Adrenal gland (tissue), 12 donors: ENCODE measurements around the gene PRDM16. TPM values are rescaled to one million over a fixed set of nuclear protein-coding genes. Genes with fewer than 3 reads are reported as not detected.
A peak's percentile ranks its signal among the peaks of the same experiment; 100 is the strongest.

Source experiments
- DNase-seq, 7 donors: peaks; one replicate each; pipeline ENCODE4 v3.0.0-alpha.2; 2019 to 2020
- H3K27ac ChIP-seq, 5 donors: fragments of 200-600 bp; sonication (generic) in 4 of 5; 1 replicate in 3 of 5; 2 replicates in 2 of 5; pipeline versions ENCODE4 v1.5.1 to v1.8.0; 2016 to 2020; ENCODE audit warnings: mild to moderate bottlenecking in 1 of 5
- H3K27me3 ChIP-seq: fragments of 200-600 bp; 2 replicates; pipeline ENCODE4 v1.8.0; 2021
- H3K36me3 ChIP-seq, 2 donors: fragments of 200-600 bp; replicated peaks in 1 of 2; 1 replicate in 1 of 2; 2 replicates in 1 of 2; pipeline versions ENCODE4 v1.5.1 to v1.8.0; 2018 to 2022
- H3K4me1 ChIP-seq, 2 donors: fragments of 200-600 bp; replicated peaks in 1 of 2; 1 replicate in 1 of 2; 2 replicates in 1 of 2; pipeline versions ENCODE4 v1.5.1 to v1.8.0; 2018 to 2021
- H3K4me3 ChIP-seq, 4 donors: fragments of 200-600 bp; sonication (generic) in 3 of 4; one replicate each; pipeline ENCODE4 v1.5.1; 2016 to 2018
- H3K9me3 ChIP-seq, 3 donors: fragments of 200-600 bp; sonication (generic) in 1 of 3; replicated peaks in 1 of 3; 1 replicate in 2 of 3; 2 replicates in 1 of 3; pipeline versions ENCODE4 v1.5.1 to v1.8.0; 2016 to 2021
- CTCF ChIP-seq, 6 experiments: fragments of 450-650 bp in 4 of 6; fragments of 200-600 bp in 2 of 6; sonication (generic) in 1 of 6; IDR thresholded peaks; 1 replicate in 5 of 6; 2 replicates in 1 of 6; pipeline versions ENCODE4 v1.5.1 to v1.8.0; 2016 to 2021; ENCODE audit warnings: antibody characterized with exemption in 6 of 6, mild to moderate bottlenecking in 2 of 6, moderate library complexity in 1 of 6
- POLR2A ChIP-seq, 2 donors: fragments of 450-650 bp; IDR thresholded peaks; one replicate each; pipeline ENCODE4 v1.6.1; 2017; ENCODE audit warnings: antibody characterized with exemption in 2 of 2, mild to moderate bottlenecking in 2 of 2, moderate library complexity in 1 of 2
- WGBS, 4 donors: extraction: QIAGEN DNeasy Blood & Tissue Kit in 2 of 4; methylation state at CpG; one replicate each; pipeline versions ENCODE4 v1.1.5 to v1.1.7; 2013 to 2017; 5-methylcytosine and 5-hydroxymethylcytosine counted together
- intact Hi-C, 2 donors: fragments of 100-400 bp; cut with DNase I; formaldehyde crosslinking; loops; one replicate each; pipeline versions ENCODE4 v1.14.1 to v1.15.0; 2022 to 2023
- polyA plus RNA-seq, 3 donors: library from polyadenylated mRNA; stranded (reverse); fragments of 200-250 nt in 2 of 3; fragments of 350-450 nt in 1 of 3; fragmentation: Illumina TruSeq in 1 of 3; extraction: RNeasy Lipid Tissue Mini Kit (QIAGEN cat#74804) in 1 of 3; gene quantifications; one replicate each; pipeline ENCODE4 v1.2.3, GENCODE V29; 2013 to 2014
- total RNA-seq, 9 donors: library from RNA; depleted of rRNA in 4 of 9; stranded (reverse); fragments of >200 nt in 4 of 9; fragments of 120-200 nt in 1 of 9; fragmentation: NEBNext Ultra II Directional in 1 of 9; extraction: Animal tissue kit (Norgen Biotek cat#: 25700) in 1 of 9; gene quantifications; one replicate each; pipeline versions ENCODE4 v1.1.0 to v1.2.4, GENCODE V29; 2013 to 2023
- donor health status: healthy with polysubstance abuse.
- donor health status: Bipolar disorder and iron deficiency.
- donor health status: DM: yes; HTN: yes; CAD: no.
- donor health status: DM: no; HTN: no; CAD: no.
- donor health status: DM: no; HTN: no; CAD: no.
- donor health status: DM: yes; HTN: yes; CAD: no.

Gene PRDM16
- total and polyA plus RNA-seq, 12 donors, result 0.04 to 2.8 (median 0.61) TPM; not detected in 1

- DNase-seq, result no peak
- intact Hi-C loops, result loop anchor here in 1 of 2 donors (5.0 kb wide), 1 partner anchor 405 kb away; no protein-coding TSS in a partner anchor
- TF ChIP-seq POLR2A (IDR thresholded peaks at IDR 0.05) (no peak), CTCF (IDR thresholded peaks at IDR 0.05) (peak in 1 of 6 experiments; percentile 17)
- Histone ChIP-seq H3K4me3 (no peak overlapping the region), H3K9me3 (no peaks in the 10 kb centered on the region), H3K4me1 (no peaks in the 10 kb centered on the region), H3K36me3 (no peaks in the 10 kb centered on the region), H3K27me3 (peaks cover 9% of the 10 kb centered on the region), H3K27ac (no peak overlapping the region)
- 80 to 84% (median 83%) methylated on average over 6 of the region's 6 CpGs for WGBS, 4 donors
Observed at GRCh38 chr1:3417082-3417739, 348.2 kb downstream of the PRDM16 start.

GRCh38 chr1:3417934-3418333 lies 348.9 kb downstream of the PRDM16 start:
- 80 to 91% (median 84%) methylated on average over 2 to 9 of the region's 9 CpGs for WGBS, 4 donors
- intact Hi-C loops, result loop anchor here in 1 of 2 donors (5.0 kb wide), 1 partner anchor 406 kb away; no protein-coding TSS in a partner anchor
- Histone ChIP-seq H3K27ac (no peak overlapping the region), H3K9me3 (no peaks in the 10 kb centered on the region), H3K27me3 (peaks cover 4% of the 10 kb centered on the region), H3K4me3 (no peak overlapping the region), H3K36me3 (no peaks in the 10 kb centered on the region), H3K4me1 (no peaks in the 10 kb centered on the region)
- TF ChIP-seq POLR2A (IDR thresholded peaks at IDR 0.05) (no peak), CTCF (IDR thresholded peaks at IDR 0.05) (no peak)
- no peak for DNase-seq

GRCh38 chr1:3418600-3418999 lies 349.6 kb downstream of the PRDM16 start:
- intact Hi-C loops, result loop anchor here in 1 of 2 donors (5.0 kb wide), 1 partner anchor 406 kb away; no protein-coding TSS in a partner anchor
- 79 to 94% (median 83%) methylated on average over 6 to 8 of the region's 8 CpGs for WGBS, 4 donors
- Histone ChIP-seq H3K4me1 (no peaks in the 10 kb centered on the region), H3K36me3 (no peaks in the 10 kb centered on the region), H3K9me3 (no peaks in the 10 kb centered on the region), H3K27me3 (peaks cover 4% of the 10 kb centered on the region), H3K4me3 (no peak overlapping the region), H3K27ac (no peak overlapping the region)
- no peak for DNase-seq
- TF ChIP-seq POLR2A (IDR thresholded peaks at IDR 0.05) (no peak), CTCF (IDR thresholded peaks at IDR 0.05) (no peak)

- Histone ChIP-seq H3K27me3 (no peaks in the 10 kb centered on the region), H3K36me3 (no peaks in the 10 kb centered on the region), H3K9me3 (no peaks in the 10 kb centered on the region), H3K4me3 (no peak overlapping the region), H3K27ac (no peak overlapping the region), H3K4me1 (no peaks in the 10 kb centered on the region)
- DNase-seq, result no peak
- WGBS, 4 donors, result 56 to 63% (median 59%) methylated on average over 13 to 15 of the region's 15 CpGs
- TF ChIP-seq CTCF (IDR thresholded peaks at IDR 0.05) (no peak), POLR2A (IDR thresholded peaks at IDR 0.05) (no peak)
- intact Hi-C loops, result loop anchor here (5.0 to 10.0 kb wide), 3 partner anchors 407 to 995 kb away; no protein-coding TSS in a partner anchor
Observed at GRCh38 chr1:3419415-3420204, 350.6 kb downstream of the PRDM16 start.
